Hepatocyte (in vitro differentiated cells): ENCODE results near the gene DNAJC2. TPM values are rescaled to one million over a fixed set of nuclear protein-coding genes. Genes with fewer than 3 reads are reported as not detected.

ENCODE experiments used
- DNase-seq: peaks from one replicate; pipeline ENCODE4 v3.0.0-alpha.2; 2016; ENCODE audit warnings: low spot score
- H2AFZ ChIP-seq: fragments of 200-600 bp; sonication (generic); 2 replicates; pipeline ENCODE4 v1.6.0; 2016; ENCODE audit warnings: antibody characterized with exemption, mild to moderate bottlenecking
- H3K27ac ChIP-seq: fragments of 200-600 bp; sonication (generic); 2 replicates; pipeline ENCODE4 v1.5.1; 2016; ENCODE audit warnings: mild to moderate bottlenecking
- H3K27me3 ChIP-seq: fragments of 200-600 bp; sonication (generic); 2 replicates; pipeline ENCODE4 v1.6.1; 2016
- H3K36me3 ChIP-seq: fragments of 200-600 bp; sonication (generic); replicated peaks from 2 replicates; pipeline ENCODE4 v1.5.1; 2016; ENCODE audit warnings: low read depth; ENCODE audit not compliant: insufficient read depth
- H3K4me1 ChIP-seq: fragments of 200-600 bp; sonication (generic); 2 replicates; pipeline ENCODE4 v1.5.1; 2016; ENCODE audit warnings: mild to moderate bottlenecking, moderate library complexity; ENCODE audit not compliant: insufficient read depth
- H3K4me2 ChIP-seq: fragments of 200-600 bp; sonication (generic); 2 replicates; pipeline ENCODE4 v1.6.0; 2016
- H3K4me3 ChIP-seq: fragments of 200-600 bp; sonication (generic); 2 replicates; pipeline ENCODE4 v1.5.1; 2016; ENCODE audit warnings: mild to moderate bottlenecking
- H3K79me2 ChIP-seq: fragments of 200-600 bp; sonication (generic); 2 replicates; pipeline ENCODE4 v1.6.0; 2017; ENCODE audit warnings: mild to moderate bottlenecking
- H3K9me2 ChIP-seq: fragments of 200-600 bp; sonication (generic); replicated peaks from 2 replicates; pipeline ENCODE4 v1.6.0; 2017; ENCODE audit warnings: mild to moderate bottlenecking; ENCODE audit not compliant: insufficient read depth
- H3K9me3 ChIP-seq: fragments of 200-600 bp; sonication (generic); 2 replicates; pipeline ENCODE4 v1.5.1; 2016; ENCODE audit warnings: low read depth, mild to moderate bottlenecking
- H4K20me1 ChIP-seq: fragments of 200-600 bp; sonication (generic); 2 replicates; pipeline ENCODE4 v1.6.0; 2016; ENCODE audit warnings: mild to moderate bottlenecking; ENCODE audit not compliant: insufficient read depth, poor library complexity, severe bottlenecking
- EZH2 ChIP-seq: fragments of 200-600 bp; sonication (generic); IDR thresholded peaks from 2 replicates; pipeline ENCODE4 v1.6.1; 2016; ENCODE audit warnings: antibody characterized with exemption, mild to moderate bottlenecking, borderline replicate concordance
- EZH2phosphoT487 ChIP-seq: fragments of 200-600 bp; sonication (generic); IDR thresholded peaks from one replicate; pipeline ENCODE4 v1.6.1; 2018; ENCODE audit warnings: antibody characterized with exemption, mild to moderate bottlenecking, low read depth, moderate library complexity; ENCODE audit not compliant: unreplicated experiment, severe bottlenecking
- whole genome bisulfite sequencing: methylation state at CpG from one replicate; pipeline ENCODE4 v1.1.6; 2016; ENCODE audit warnings: low lambda C conversion rate; ENCODE audit errors: missing lambda C conversion rate; 5-methylcytosine and 5-hydroxymethylcytosine counted together
- polyA plus RNA-seq: library from polyadenylated mRNA; unstranded; fragments of >200 nt; fragmentation: Nextera tagmentation; extraction: Ambion mirVana; gene quantifications from 2 replicates; pipeline ENCODE4 v1.2.1, GENCODE V29; 2016
- total RNA-seq: library from RNA; depleted of rRNA; stranded (reverse); fragments of >200 nt; gene quantifications from 2 replicates; pipeline ENCODE4 v1.2.3, GENCODE V29; 2014
- TF ChIP-seq, protein P1 (sequence below): fragments of 200-600 bp; sonication (generic); IDR thresholded peaks from 2 replicates; pipeline ENCODE4 v1.5.1; 2016; ENCODE audit warnings: antibody characterized with exemption, mild to moderate bottlenecking; ENCODE audit not compliant: poor library complexity

The DNAJC2 gene
- total and polyA plus RNA-seq, 2 experiments from 2014 or later: 24.8 to 38.2 TPM

DNA sequence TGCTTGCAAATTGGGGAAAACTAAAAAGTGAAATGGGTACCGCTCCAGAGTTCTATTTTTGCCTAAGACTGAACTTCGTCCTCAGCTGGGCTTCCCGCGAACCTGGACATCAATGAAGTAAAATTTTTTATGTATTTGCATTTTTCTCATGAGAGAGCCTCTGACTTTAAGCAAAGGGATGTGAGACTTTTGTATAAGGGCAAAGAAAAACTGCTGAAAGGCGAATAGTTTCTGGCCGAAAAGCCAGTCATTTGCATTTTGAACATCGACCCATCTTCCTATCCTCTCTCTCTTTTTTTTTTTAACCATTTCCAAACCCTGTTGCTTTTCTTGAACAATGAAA lies 46.8 kb downstream of the DNAJC2 start:
- Histone ChIP-seq H3K4me2 (peak overlapping the region; percentile 86), H2AFZ (peak overlapping the region; percentile 64), H3K9me2 (no peaks in the 10 kb centered on the region), H3K27me3 (no peaks in the 10 kb centered on the region), H4K20me1 (no peaks in the 10 kb centered on the region), H3K9me3 (no peaks in the 10 kb centered on the region), H3K4me3 (peak overlapping the region; percentile 81), H3K4me1 (peaks cover 7% of the 10 kb centered on the region), H3K79me2 (peaks cover 39% of the 10 kb centered on the region), H3K36me3 (peaks cover 7% of the 10 kb centered on the region), H3K27ac (peak overlapping the region; percentile 94)
- under 1% methylated on average over 7 of the region's 7 CpGs for WGBS
- TF ChIP-seq EZH2 (no peak), EZH2phosphoT487 (no peak)
- TF ChIP-seq, protein P1, sequence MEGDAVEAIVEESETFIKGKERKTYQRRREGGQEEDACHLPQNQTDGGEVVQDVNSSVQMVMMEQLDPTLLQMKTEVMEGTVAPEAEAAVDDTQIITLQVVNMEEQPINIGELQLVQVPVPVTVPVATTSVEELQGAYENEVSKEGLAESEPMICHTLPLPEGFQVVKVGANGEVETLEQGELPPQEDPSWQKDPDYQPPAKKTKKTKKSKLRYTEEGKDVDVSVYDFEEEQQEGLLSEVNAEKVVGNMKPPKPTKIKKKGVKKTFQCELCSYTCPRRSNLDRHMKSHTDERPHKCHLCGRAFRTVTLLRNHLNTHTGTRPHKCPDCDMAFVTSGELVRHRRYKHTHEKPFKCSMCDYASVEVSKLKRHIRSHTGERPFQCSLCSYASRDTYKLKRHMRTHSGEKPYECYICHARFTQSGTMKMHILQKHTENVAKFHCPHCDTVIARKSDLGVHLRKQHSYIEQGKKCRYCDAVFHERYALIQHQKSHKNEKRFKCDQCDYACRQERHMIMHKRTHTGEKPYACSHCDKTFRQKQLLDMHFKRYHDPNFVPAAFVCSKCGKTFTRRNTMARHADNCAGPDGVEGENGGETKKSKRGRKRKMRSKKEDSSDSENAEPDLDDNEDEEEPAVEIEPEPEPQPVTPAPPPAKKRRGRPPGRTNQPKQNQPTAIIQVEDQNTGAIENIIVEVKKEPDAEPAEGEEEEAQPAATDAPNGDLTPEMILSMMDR: no peak
- DNase-seq: no peak

DNA sequence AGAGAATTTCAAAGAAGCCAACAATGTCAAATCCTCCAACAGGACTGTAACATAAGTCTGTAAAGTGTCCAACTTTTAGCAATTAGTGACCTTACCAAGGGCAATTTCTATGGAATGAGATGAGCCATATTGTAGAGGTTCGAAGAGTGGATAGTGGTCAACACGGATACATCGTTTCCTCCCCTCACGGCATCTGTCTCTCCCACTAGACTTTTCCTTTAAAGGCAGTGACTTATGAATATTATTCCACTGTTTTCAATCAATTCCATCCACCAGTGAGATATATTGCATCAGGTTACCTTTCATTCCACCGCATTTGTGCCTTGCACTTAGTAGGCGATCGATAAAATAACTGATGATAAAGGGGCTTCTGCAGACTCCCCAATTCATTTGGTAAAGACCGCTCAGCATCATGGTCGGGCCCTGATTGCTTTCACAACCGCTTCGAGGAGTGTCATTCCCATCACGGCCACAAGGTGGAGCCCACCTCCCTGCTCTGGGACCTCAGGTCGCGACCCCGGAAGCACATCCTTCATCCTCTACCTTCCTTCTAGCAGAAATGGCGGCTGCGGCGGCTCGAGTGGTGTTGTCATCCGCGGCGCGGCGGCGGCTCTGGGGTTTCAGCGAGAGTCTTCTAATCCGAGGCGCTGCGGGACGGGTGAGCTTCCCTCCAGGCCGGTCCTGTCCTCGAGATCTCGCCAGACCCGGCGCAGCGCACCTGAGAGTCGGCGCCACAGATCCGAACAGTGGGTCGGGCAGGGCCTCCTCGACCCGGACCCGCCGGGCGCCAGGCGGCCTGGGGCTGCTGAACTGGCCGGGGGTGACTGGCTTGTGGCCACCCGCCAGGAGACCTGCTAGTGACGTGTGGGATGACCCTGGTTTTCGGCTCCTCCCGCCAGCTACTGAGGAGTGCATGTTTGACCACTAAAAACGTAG lies 47.4 kb downstream of the DNAJC2 start, which contains the start of gene PMPCB:
PMPCB (plus strand) TSS at position 535 of the 936 bp plus-strand sequence; CDS start at position 560, 25 bp downstream.
- Histone ChIP-seq H3K36me3 (peaks cover 7% of the 10 kb centered on the region), H3K79me2 (peaks cover 37% of the 10 kb centered on the region), H3K9me3 (no peaks in the 10 kb centered on the region), H2AFZ (peak within 1 kb of the TSS; percentile 64), H3K4me2 (peak within 1 kb of the TSS; percentile 86), H3K27me3 (no peaks in the 10 kb centered on the region), H3K4me1 (peaks cover 7% of the 10 kb centered on the region), H3K9me2 (no peaks in the 10 kb centered on the region), H3K27ac (peak within 1 kb of the TSS; percentile 94), H3K4me3 (peak within 1 kb of the TSS; percentile 81), H4K20me1 (no peaks in the 10 kb centered on the region)
- no peak for TF ChIP-seq EZH2phosphoT487
- TF ChIP-seq EZH2: no peak
- TF ChIP-seq, protein P1: peak; percentile 90
- WGBS: 5% methylated on average over 52 of the region's 52 CpGs
- DNase-seq: peak; percentile 95

DNA sequence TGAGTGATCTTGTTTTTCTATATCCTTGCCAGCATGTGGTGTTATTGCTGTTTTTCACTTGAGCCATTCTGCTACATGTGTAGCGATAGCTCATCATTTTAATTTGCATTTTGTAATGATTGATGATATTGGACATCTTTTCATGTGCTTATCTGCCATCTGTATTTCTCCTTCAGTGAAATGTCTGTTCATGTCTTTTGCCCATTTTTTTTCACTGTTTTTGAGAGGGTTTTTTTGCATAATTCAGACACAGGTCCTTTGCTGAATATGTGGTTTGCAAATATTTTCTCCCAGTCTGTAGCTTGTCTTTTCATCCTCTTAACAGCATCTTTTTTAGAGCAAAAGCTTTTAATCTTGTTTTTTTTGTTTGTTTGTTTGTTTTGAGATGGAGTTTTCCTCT lies 51.0 kb downstream of the DNAJC2 start:
- H2AFZ ChIP-seq: no peak overlapping the region
- H4K20me1 ChIP-seq: no peaks in the 10 kb centered on the region
- peaks cover 11% of the 10 kb centered on the region for H3K79me2 ChIP-seq
- 92% methylated on average over 1 of the region's 1 CpG for WGBS
- H3K9me2 ChIP-seq: no peaks in the 10 kb centered on the region
- no peak overlapping the region for H3K27ac ChIP-seq
- TF ChIP-seq EZH2: no peak
- TF ChIP-seq, protein P1: no peak
- no peak for TF ChIP-seq EZH2phosphoT487
- DNase-seq: no peak
- no peak overlapping the region for H3K4me2 ChIP-seq
- no peaks in the 10 kb centered on the region for H3K36me3 ChIP-seq
- no peaks in the 10 kb centered on the region for H3K27me3 ChIP-seq
- no peak overlapping the region for H3K4me3 ChIP-seq
- H3K4me1 ChIP-seq: peaks cover 4% of the 10 kb centered on the region
- no peaks in the 10 kb centered on the region for H3K9me3 ChIP-seq
